Stimulated activated CD4-positive, alpha-beta T cell treated with anti-CD3 and anti-CD28 coated beads, Interleukin-4, amount 100 ng/mL, for 48 hours (primary cell): ENCODE data around the gene TBC1D2B.

Experiments used
- DNase-seq, 2 donors: peaks; one replicate each; pipeline ENCODE4 v3.0.0-alpha.2; 2020; ENCODE audit warnings: low read depth in 2 of 2

The TBC1D2B gene

DNA sequence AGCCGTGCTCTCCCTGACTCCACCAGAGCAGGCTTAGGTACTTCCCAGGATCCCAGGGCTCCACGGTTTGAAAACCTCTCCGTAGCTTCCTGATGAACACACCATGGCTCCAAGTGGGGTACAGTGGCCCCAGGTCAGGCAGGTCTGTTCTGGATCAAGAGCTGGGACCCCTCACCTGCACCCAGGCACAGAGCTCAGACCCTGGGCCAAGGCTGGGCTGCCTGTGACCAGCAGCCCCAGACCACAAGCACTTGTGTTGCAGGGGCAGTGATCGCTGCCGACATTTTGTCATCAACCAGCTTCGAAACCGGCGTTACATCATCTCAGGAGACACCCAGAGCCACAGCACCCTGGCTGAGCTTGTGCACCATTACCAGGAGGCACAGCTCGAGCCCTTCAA is 20.2 kb upstream of the TBC1D2B start:
- DNase-seq, result no peak

DNA sequence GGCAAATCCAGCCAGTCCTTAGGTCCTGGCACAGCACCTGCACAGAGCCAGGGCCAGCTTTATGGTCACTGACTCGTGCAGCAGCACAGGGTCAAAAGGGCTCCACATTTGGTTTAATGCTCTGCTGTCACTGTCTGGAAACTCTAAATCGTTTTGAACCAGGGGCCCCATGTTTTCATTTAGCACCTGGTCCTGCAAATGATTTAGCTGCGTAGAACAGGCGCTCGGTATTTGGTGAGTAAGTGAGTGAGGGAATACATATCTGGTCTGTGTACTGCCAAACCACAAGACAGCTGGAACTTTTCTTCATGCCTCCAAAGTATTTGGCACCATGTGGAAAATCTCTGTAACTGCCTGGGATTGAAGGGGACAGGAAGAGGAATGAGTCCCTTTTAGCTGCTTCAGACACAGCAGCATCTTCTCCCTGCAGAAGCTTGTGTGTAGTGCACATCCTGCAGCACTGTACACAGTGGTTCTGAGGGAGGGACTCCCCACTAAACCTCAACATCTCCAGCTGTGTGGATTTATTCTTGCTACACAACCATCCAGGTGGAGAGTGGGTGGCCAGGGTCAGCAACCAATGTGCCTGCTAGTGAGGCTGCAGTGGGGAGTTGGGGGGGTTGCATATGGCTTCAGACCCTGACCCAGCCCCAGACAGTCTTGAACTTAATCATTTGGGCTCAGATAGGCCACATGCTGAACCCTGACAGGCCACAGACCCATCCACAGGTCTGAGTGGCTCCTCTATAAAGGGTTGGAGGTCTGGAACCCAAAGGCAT is 15.9 kb upstream of the TBC1D2B start:
- DNase-seq, result no peak

DNA sequence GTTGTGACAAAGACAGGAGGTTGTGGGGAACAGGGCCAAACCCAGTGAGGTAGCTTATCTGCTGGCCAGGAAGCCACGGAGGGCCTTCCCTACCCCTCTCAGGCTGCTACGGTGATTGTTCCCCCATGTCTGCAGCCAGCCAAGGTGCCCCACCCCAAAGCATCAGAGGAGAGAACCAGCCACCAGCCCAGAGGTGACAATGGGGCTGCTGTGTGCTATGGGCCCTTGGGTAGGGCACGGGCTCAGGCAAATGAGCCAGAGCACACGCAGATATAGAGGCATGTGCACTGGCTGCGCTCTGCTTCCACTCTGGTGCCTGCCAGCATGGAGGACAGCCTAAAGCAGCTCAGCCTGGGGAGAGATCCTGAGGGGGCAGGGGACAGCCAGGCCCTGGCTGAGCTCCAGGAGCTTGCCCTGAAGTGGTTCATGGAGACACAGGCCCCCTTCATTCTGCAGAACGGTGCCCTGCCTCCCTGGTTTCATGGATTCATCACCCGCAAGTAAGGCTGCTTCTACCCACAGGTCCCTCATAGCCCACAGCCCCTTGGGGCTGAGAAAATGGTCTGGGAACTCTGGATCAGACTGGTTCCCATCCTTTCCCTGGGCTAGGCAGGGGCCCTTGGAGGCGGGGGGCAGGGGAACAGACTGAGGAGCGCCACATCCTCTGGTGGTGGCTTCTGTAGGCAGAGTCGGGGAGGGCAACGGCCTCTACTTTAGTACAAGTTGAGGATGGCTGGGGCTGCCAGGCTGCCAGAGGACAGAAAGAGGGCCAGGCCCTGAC is 14.9 kb upstream of the TBC1D2B start, which contains the start of gene SH2D7:
Gene SH2D7, plus strand, starts transcription at position 301 of the 781 bp plus-strand sequence. Its CDS starts 24 bp downstream, at position 325.
- no peak for DNase-seq

DNA sequence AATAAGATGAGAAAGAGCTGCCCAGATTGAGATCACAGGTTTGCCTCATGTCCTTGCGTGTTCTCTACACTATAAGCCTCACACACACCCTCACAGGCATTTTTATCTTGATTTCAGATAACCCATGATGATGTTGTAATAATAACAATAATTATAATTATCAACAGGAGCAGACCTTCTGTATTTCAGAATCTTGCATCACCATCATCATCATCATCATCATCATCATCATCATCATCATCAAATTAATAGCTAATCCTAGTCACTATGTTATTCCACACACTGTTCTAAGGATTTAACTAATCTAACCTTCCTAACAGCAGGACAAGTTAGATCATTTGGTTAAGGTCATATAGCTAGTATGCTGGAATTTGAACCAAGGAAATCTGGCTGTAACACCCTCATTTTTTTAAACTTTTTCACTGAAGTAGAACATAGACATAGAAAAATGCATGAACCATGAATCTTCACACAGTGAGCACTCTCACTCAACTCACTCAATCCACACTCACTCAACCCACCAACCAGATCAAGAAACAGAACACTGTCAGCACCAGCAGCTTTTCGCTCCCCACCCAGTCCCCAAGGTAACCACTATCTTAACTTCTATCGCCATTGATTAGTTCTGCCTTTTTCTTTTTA is 13.0 kb upstream of the TBC1D2B start:
- DNase-seq, result no peak

DNA sequence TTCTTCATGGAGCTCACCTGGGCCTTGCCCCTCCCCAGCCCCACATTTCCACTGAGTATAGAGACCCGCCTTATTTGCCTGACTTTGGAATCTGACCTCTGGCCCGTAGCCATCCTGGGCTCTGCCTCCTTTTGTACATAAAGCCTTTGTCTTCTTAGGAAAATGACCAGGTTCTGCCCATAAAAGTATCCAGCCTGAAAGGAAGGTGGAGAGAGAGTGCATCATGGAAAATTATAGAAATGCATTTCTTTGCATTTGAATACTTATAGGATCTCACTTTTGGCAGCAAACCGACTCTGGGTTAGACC is 11.2 kb upstream of the TBC1D2B start:
- DNase-seq, result no peak

DNA sequence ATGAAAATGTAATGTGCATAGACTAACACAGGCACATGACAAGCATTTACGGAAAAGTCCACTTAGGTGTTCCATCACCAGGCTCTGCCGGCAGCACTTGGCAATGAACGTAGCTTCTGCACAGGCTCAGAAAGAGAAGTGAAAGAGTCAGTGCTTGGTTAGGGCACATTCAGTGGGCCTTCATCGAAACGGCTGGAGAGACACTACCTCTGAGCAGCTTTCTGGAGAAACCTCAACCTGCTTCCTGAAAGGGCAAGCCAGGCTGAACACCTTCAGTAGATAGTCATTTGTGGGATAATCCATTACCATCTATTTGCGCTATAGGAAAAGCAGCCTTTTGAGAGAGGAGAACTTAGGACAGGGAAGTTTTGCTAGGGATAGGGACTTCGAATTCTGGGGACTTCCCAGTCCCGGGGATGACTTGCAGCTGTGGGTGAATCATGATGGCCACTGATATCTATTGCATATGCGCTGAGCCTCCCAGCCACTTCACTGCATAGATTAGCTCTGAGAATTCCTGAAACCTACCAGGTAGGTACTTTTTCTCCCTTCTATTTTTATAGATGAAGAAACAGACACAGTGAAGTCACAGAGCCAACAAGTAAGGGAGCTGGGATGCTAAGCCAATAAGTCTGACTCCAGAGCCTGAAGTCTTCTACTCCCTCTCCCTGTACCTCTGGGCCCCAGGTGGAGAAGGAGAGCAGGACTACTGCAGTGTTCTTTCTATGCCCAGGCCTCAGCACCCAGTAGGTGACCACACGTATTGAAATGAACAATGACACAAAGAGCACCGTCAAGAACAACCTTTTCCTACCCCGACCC is 10.7 kb upstream of the TBC1D2B start:
- no peak for DNase-seq

DNA sequence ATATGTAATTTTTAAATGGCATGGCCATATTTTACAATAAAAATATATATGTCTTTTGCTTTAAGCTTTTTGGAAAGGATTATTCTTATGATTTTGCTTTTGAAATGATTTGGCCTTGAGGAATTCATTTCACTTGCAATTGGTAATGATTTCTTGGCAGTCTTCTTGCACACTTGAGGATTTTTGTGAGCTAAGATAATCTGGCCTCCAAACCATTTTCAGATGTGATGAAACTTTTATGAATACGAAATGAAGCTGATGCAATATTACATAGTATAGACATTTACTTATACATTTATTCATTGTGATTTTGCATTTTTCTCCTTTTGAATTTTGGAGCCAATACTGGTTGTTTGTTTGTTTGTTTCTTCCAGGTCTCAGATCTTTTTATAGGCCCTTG is 8.4 kb upstream of the TBC1D2B start:
- DNase-seq, result no peak

DNA sequence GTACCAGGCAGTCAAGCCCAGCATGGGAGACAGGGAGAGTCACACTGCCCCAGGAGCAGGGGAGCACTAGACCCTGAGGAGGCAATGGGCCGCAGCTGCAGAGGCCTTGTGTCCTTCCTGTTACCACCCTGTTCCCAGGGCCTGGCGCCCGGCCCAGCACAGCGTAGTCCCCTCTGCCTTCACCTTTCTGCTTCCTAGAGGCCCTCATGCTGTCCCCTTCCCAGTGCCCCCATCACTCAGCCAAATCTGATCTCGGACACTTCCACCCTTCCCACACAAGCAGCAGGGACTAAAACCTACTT is 6.9 kb upstream of the TBC1D2B start:
- no peak for DNase-seq

DNA sequence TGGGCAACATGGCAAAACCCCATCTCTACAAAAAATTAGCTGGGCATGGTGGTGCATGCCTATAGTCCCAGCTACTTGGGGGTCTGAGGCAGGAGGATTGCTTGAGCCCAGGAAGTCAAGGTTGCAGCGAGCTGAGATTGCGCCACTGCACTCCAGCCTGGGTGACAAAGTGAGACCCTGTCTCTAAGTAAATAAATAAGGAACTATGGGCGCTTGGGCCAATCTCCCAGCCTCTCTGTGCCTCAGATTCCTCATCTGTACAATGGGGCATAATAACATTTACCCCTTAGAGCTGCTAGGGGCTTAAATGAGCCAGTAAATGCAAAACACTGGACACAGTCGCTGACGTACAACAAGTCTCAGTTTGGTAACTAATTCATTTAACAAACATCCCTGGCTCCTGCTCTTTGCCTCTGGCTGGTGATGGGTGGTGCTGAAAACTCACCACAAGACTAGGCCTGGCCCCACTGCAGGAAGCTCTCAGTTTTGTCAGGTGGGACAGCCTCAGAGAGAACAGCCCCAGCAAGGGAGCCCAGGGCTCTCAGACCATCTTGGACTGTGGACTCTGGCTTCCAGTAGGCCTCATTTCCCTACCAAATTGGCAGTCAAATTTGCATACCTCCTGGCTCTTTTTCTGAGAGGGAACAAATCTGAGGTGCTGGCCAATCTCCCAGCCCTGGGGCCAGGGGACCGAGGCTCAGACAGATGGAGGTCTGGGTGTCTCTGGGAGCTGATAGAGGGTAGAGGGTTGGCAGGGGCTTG is 6.4 kb upstream of the TBC1D2B start:
- no peak for DNase-seq

DNA sequence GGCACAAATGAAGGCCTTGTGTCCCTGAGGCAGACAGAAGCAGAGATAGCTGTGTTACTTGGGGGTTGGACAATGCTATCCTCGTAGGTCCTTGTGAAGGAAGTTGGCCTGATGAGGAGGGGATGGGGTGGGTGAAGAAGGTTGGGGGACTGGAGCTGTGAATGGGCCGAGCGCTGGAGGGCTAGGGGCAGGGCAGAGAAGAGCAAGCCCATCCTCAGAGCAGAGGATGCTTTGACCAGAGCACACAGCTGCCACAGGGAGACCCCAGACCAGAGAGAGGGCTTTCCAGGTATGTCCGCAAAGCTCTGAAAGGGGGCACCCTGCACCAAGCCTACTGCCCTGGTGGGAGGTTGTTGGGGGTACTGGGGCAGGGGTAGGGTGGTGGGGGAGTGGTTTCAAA is 5.7 kb upstream of the TBC1D2B start:
- no peak for DNase-seq

DNA sequence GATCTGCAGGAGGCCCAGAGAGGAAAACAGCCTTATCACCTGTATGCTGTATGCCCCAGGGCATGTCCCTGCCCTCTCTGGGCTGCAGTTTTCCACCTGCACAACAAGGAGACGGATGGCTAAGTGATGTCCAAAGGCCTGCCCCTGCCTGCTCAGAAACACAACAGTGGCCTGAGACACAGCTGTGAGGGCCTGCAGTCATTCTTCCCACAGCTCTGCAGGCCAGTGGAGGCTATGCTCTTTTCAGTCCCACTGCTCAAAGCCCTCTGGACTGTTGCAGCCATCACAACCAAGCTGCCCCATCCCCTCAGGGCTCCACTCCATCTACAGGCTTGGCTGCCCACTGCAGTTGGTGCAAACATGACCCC is 5.2 kb upstream of the TBC1D2B start:
- DNase-seq, result no peak

DNA sequence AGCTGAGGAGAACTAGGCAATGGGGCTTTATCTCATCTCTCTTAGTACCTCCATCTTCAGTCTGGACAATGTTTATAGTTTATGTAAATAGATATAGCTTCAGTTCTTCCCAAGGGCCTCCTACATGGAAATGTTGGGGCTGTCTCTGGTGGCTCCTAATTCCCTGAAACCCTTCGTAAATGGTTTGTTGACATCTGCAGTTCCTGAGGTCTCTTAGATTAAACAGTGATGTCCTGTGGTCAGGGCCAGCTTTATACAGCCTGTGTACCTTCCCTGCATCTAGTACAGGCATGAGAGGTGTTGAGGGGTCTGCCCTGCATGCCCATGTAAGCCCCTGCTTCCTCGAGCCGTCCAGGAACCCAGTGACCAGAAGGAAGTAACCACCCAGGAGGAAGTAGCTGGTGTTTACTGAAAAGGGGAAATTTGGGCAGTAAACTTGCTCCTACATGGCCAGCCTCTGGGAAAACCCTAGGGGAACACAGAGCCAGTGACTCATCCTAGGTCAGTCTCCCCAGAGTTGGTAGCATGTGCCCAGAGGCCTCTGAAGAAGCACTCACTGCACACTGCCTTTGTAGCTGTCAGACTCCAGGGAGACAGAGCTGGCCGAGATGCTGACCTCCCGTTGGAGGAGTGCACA is 4.7 kb upstream of the TBC1D2B start:
- DNase-seq, result no peak

DNA sequence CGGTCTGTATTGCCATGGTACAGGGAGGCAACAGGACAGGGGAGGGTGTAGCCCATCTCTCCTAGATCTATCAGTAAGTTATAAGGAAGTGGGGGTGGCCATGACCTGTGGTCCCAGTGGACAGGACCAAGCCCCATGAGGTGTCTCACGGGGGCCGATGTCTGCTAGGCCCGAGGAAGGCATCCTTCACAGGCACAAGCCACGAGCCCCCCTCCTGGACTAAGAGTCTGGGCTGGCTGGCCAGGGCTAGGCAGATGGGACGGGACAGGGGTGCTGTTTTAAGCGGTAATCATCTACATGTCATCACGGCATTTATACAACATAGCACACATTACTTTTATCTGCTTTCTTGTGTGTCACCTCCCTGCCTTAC is 2.6 kb upstream of the TBC1D2B start:
- no peak for DNase-seq

DNA sequence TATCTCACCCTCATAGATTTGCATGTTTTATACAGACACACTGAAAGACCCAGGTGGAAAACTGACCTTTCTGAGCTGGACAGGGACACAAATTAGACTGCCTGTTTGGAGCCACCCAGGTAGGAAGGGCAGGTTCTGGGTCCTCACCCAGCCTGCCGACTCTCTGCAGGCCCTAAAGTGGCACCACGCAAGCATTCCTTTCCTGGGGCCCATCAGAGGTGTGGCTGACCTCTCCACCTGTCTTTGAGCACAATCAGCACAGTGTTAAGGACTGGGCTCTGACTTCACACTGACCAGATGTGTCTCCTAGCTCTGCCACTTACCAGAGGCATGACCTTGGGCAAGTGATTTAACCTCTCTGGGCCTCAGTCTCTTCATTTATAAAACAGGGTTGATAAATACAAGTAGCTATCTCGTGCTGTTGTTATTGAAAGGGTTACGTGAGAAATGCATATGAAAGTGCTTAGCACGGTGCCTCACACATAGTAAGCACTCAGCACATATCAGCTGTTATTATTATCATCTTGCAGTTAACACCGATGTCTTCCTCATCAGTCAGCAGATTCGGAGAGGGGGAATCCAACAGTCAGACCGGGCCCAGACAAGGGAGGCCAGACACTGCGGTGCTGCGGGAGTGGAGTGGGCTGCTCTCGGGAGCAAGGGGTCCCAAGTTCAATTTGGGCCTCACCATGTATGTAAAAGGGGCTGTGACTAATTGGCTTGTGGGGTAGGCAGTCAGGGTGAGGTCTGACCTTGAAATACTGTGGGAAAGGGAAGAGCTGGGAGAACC is 2.0 kb upstream of the TBC1D2B start:
- DNase-seq, result no peak

DNA sequence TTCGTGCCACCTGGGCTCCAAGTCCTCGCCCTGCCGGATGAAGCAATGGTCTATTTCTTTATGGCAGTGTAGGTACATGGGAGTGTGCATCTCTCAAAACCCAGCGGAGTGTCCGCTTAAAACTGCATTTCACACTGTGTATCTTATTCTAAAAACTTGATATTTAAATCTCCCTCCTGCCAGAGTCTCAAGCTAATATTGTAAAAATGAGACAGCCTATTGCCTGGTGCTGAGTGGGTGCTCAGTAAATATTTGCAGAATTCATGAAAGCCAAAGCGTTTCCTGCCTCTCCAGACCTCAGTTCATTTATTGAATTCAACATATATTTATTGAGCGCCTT is 330 bp upstream of the TBC1D2B start:
- no peak for DNase-seq

DNA sequence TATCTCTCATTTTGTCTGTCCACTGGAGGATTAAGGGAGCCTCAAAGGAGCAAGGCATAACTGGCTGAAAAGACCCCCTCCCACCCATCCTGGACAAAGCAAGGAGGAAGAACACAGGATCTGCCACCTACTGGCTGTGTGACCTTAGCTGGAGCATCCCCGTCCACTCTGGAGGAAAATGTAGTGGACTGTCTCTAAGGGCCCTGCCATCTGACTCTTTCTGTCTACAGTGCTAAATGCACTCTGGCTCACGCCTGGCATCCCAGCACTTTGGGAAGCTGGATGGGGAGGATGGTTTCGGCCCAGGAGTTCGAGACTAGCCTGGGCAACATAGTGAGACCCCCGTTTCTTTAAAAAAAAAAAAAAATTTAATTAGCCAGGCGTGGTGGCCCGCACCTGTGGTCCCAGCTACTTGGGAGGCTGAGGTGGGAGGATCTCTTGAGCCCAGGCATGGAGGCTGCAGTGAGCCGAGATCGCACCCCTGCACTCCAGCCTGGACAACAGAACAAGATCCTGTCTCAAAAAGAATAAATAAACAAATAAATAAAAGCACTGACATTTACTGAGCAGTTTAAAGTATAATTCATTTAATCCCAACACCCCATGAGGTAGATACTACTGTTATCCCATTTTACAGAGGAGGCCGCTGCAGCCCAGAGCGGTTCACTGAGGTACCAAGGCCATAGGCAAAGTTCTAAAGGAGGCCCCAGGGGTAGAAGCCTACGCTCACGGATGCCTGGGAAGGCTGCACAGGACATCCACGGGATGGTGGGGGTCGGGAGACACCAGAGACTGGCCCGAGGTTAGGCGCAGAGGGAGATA is 1.1 kb downstream of the TBC1D2B start:
- DNase-seq, result no peak

DNA sequence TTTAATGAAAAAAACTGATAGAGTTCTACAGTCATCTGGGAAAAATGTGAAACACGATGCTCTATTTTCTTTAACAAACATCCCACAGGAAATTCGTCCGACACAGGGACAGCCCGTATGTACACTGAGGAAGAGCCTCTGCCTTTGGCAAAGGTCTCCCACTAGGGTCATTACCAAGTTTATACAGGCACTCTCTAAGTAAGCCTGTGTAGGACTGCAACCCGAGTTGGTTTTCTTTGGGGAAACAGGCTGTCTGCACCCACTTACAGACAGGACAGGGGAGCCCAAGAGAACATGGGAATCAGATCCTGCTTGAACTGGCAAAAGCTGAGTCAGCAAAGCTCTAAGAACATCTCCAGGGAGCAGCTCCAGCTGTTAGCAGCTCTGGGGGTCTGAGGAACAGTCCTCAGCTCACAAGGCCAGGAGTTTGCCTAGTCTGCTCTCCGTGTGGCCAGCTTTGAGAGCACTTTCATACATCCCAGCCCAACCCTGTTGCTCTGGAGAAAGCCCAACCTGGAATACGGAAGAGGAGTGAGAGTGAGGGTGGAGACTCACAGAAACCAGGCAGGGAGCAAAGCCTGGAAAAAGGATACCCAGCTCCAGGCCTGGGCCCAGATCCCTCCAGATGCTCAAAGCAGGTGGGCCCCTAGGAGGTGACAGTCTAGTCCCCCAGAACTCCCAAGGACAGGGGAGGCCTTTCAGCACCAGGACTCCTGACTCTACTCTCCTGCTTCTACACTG is 1.9 kb downstream of the TBC1D2B start:
- no peak for DNase-seq

DNA sequence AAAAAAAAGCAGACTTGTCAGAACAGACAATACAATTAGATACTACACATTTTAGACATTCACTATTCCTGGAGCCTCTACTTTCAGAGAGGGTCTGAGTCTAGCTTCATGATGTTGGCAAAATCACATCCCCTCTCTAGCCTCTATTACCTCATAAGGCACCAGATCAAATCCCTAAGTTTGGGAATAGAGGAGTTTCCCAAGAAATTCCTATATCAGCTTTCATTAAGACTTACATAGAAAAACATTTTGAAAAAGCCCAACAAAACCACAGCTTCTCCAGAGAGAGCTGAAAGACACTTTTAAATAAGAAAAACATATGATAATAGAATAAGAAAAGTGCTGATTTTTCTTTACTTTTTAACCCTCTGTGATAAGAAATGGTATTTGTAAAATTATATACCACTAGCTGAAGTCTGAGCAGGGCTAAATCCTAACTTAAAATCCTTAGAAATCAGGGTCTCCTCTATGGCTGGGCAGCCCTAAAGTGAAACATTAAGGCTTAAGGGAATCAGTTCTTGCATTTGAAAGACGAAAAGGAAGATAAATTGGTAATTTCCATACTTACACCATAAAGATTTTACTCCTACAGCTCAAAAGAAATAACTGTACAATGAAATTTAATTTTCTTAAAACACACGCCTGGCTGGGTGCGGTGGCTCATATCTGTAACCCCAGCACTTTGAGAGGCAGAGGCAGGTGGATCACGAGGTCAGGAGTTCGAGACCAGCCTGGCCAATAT is 4.3 kb downstream of the TBC1D2B start:
- no peak for DNase-seq
